T-helper 2 cell treated with Interferon-gamma antibody and Interleukin-4, amounts not matched to agents 5 μg/mL and 100 μg/mL, for 36 hours (primary cell): ENCODE measurements around the gene HS3ST5.
A peak's percentile ranks its signal among the peaks of the same experiment; 100 is the strongest.

Experiments
- DNase-seq: peaks from one replicate; pipeline ENCODE4 v3.0.0; 2021; ENCODE audit warnings: low spot score
- H3K27ac Mint-ChIP-seq: one replicate; pipeline ENCODE4 v1.8.0; 2021; ENCODE audit warnings: mild to moderate bottlenecking, mixed read lengths
- H3K27me3 Mint-ChIP-seq: one replicate; pipeline ENCODE4 v1.8.0; 2021; ENCODE audit warnings: low read depth, mixed read lengths
- H3K36me3 Mint-ChIP-seq: one replicate; pipeline ENCODE4 v1.8.0; 2021; ENCODE audit warnings: low read depth, mixed read lengths
- H3K4me1 Mint-ChIP-seq: one replicate; pipeline ENCODE4 v1.8.0; 2021; ENCODE audit warnings: low read depth, mixed read lengths
- H3K4me3 Mint-ChIP-seq: one replicate; pipeline ENCODE4 v1.8.0; 2022; ENCODE audit warnings: mild to moderate bottlenecking, moderate library complexity, mixed read lengths
- H3K9me3 Mint-ChIP-seq: one replicate; pipeline ENCODE4 v1.8.0; 2021; ENCODE audit warnings: mixed read lengths

Gene HS3ST5

DNA sequence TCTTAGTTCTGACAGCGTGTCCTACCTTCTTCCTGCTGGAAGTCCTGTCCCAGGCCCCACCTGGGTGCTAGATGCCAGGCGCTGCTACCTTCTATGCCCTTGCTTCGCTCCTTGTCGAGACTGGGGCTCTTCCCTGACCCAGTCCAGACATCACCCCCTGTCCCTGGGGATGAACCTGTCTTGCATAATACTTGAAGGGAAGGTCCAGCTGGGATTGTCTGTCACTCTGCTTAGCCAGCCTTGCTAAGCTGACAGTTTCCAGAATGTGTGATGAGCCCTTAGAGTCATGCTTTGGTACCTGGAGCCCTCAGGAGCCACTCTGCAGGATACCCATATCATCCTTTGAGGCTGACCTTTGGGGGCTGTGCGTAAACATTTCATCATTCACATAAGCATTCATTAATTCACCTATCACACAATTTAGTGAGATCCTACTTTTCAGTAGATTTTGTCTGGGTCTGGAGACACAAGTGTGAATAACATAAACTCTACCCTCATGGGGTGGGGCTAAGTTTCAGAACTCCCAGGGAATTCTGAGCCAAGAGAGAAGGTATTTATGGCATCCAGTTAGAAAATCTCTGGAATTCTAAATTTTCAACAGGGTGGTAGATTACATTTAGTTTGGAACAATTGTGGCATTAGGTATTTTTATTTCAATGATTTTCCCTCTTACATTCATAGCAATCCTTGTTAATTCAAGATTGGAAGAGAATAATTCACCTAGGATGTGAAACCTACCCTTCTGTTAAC, 220.7 kb downstream of the HS3ST5 start:
- H3K27ac Mint-ChIP-seq: no peak overlapping the region
- no peaks in the 10 kb centered on the region for H3K36me3 Mint-ChIP-seq
- no peaks in the 10 kb centered on the region for H3K9me3 Mint-ChIP-seq
- no peak for DNase-seq
- no peaks in the 10 kb centered on the region for H3K27me3 Mint-ChIP-seq
- H3K4me3 Mint-ChIP-seq: no peak overlapping the region
- no peaks in the 10 kb centered on the region for H3K4me1 Mint-ChIP-seq

DNA sequence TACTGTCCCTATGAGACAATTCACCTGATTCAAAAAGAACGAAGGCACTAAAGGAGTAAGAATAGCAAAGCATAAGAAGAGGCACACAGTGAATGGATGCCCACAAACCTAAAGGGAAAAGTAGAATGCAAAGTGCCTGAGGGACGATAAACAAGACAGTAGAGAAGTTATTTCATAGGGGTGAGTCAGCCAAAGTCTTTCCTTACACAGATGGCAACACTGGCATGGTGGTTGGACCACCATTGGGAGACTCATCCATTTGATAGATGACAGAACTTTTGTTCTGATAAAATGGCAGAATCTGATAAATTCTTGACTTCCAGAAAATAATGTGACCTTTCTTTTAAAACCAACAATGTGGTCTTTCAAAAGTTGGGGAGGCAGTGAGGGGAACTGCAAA, 223.8 kb downstream of the HS3ST5 start:
- Mint-ChIP-seq H3K36me3 (no peaks in the 10 kb centered on the region), H3K4me3 (no peak overlapping the region), H3K27ac (no peak overlapping the region), H3K27me3 (no peaks in the 10 kb centered on the region), H3K9me3 (no peaks in the 10 kb centered on the region), H3K4me1 (no peaks in the 10 kb centered on the region)
- no peak for DNase-seq

GRCh38 chr6:114115652-114116051, 227.2 kb downstream of the HS3ST5 start:
- no peaks in the 10 kb centered on the region for H3K4me1 Mint-ChIP-seq
- H3K9me3 Mint-ChIP-seq: no peaks in the 10 kb centered on the region
- peaks cover 3% of the 10 kb centered on the region for H3K27me3 Mint-ChIP-seq
- DNase-seq: no peak
- H3K36me3 Mint-ChIP-seq: no peaks in the 10 kb centered on the region
- H3K27ac Mint-ChIP-seq: no peak overlapping the region
- no peak overlapping the region for H3K4me3 Mint-ChIP-seq

- no peak overlapping the region for H3K4me3 Mint-ChIP-seq
- H3K27ac Mint-ChIP-seq: no peak overlapping the region
- no peaks in the 10 kb centered on the region for H3K4me1 Mint-ChIP-seq
- H3K27me3 Mint-ChIP-seq: peaks cover 3% of the 10 kb centered on the region
- no peaks in the 10 kb centered on the region for H3K36me3 Mint-ChIP-seq
- no peaks in the 10 kb centered on the region for H3K9me3 Mint-ChIP-seq
- peak; percentile 18 for DNase-seq
Observed at GRCh38 chr6:114108119-114109002, 234.5 kb downstream of the HS3ST5 start.

DNA sequence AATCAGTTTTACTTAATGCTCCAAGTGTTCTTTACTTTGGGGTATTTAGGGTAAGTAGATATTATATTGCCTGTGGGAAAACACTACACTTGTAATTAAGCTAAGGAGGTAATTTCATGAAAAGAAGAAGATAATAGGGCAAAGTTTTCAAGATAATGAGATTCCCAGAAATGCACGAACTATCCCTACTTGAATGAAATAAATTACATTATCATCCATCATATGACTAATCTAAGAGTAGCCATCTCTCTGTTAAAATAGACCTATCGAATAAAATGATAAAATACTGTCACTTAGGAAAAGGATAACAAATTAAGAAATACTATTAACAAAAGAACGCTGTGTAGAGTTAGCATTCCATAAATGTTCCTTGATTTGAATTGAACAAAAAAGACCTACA, 236.8 kb downstream of the HS3ST5 start:
- no peak overlapping the region for H3K4me3 Mint-ChIP-seq
- no peaks in the 10 kb centered on the region for H3K9me3 Mint-ChIP-seq
- H3K27ac Mint-ChIP-seq: no peak overlapping the region
- H3K27me3 Mint-ChIP-seq: peaks cover 2% of the 10 kb centered on the region
- no peaks in the 10 kb centered on the region for H3K4me1 Mint-ChIP-seq
- H3K36me3 Mint-ChIP-seq: no peaks in the 10 kb centered on the region
- DNase-seq: no peak

GRCh38 chr6:114101255-114101654, 241.6 kb downstream of the HS3ST5 start:
- H3K27ac Mint-ChIP-seq: no peak overlapping the region
- H3K9me3 Mint-ChIP-seq: no peaks in the 10 kb centered on the region
- no peaks in the 10 kb centered on the region for H3K27me3 Mint-ChIP-seq
- no peak for DNase-seq
- H3K36me3 Mint-ChIP-seq: no peaks in the 10 kb centered on the region
- H3K4me1 Mint-ChIP-seq: no peaks in the 10 kb centered on the region
- no peak overlapping the region for H3K4me3 Mint-ChIP-seq

DNA sequence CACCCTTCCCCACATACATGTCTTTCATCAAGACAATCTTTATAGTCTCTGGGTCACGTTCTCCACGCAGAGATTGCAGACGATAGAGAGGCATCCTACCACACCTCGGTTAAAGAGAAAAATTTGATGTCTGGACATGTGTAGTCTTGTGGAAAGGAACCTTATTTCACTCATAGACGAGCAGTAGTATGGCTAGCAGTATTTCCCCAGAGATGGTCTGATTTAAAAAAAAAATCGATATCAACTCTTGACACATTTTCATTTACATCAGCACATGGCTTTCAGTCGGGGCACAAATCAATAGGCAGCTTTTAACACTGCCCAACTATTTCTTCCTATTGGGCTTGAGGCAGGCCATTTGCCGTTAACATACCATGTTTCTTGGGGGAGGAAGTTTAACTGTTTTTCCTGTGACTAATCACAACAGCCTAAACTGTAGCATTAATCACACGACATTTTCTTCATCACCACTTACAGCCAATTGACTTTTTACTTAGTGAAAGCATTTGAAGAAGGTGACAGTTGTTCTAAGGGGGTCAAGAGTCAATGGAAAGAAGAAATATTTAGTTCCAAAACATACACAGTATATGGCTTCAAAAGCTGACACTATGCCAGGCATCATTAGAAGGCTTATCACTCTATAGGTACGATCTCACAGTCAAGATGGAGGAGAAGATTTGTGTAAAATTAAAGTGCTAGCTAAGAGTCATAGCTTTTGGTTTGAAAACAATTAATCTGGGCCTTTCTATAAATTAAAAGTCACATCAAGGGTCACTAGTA, 242.4 kb downstream of the HS3ST5 start:
- H3K4me3 Mint-ChIP-seq: no peak overlapping the region
- no peaks in the 10 kb centered on the region for H3K36me3 Mint-ChIP-seq
- no peaks in the 10 kb centered on the region for H3K4me1 Mint-ChIP-seq
- H3K27ac Mint-ChIP-seq: no peak overlapping the region
- peaks cover 3% of the 10 kb centered on the region for H3K27me3 Mint-ChIP-seq
- DNase-seq: no peak
- H3K9me3 Mint-ChIP-seq: no peaks in the 10 kb centered on the region

GRCh38 chr6:114096561-114097172, 246.2 kb downstream of the HS3ST5 start:
- H3K27ac Mint-ChIP-seq: no peak overlapping the region
- H3K4me1 Mint-ChIP-seq: no peaks in the 10 kb centered on the region
- no peaks in the 10 kb centered on the region for H3K9me3 Mint-ChIP-seq
- no peaks in the 10 kb centered on the region for H3K36me3 Mint-ChIP-seq
- no peak for DNase-seq
- H3K4me3 Mint-ChIP-seq: no peak overlapping the region
- peaks cover 5% of the 10 kb centered on the region for H3K27me3 Mint-ChIP-seq

- H3K36me3 Mint-ChIP-seq: no peaks in the 10 kb centered on the region
- no peak for DNase-seq
- H3K4me3 Mint-ChIP-seq: no peak overlapping the region
- peaks cover 5% of the 10 kb centered on the region for H3K27me3 Mint-ChIP-seq
- no peak overlapping the region for H3K27ac Mint-ChIP-seq
- H3K4me1 Mint-ChIP-seq: no peaks in the 10 kb centered on the region
- no peaks in the 10 kb centered on the region for H3K9me3 Mint-ChIP-seq
Observed at GRCh38 chr6:114092943-114093342, 249.9 kb downstream of the HS3ST5 start.

GRCh38 chr6:114090626-114091025, 252.2 kb downstream of the HS3ST5 start:
- no peaks in the 10 kb centered on the region for H3K4me1 Mint-ChIP-seq
- no peaks in the 10 kb centered on the region for H3K36me3 Mint-ChIP-seq
- no peak for DNase-seq
- no peaks in the 10 kb centered on the region for H3K9me3 Mint-ChIP-seq
- H3K27me3 Mint-ChIP-seq: peaks cover 2% of the 10 kb centered on the region
- H3K4me3 Mint-ChIP-seq: no peak overlapping the region
- no peak overlapping the region for H3K27ac Mint-ChIP-seq

GRCh38 chr6:114087496-114087895, 255.3 kb downstream of the HS3ST5 start:
- Mint-ChIP-seq H3K9me3 (no peaks in the 10 kb centered on the region), H3K27ac (no peak overlapping the region), H3K36me3 (no peaks in the 10 kb centered on the region), H3K4me3 (no peak overlapping the region), H3K4me1 (no peaks in the 10 kb centered on the region), H3K27me3 (peaks cover 2% of the 10 kb centered on the region)
- no peak for DNase-seq

GRCh38 chr6:114085211-114085610, 257.6 kb downstream of the HS3ST5 start:
- no peak overlapping the region for H3K27ac Mint-ChIP-seq
- no peak for DNase-seq
- no peak overlapping the region for H3K4me3 Mint-ChIP-seq
- peaks cover 2% of the 10 kb centered on the region for H3K27me3 Mint-ChIP-seq
- no peaks in the 10 kb centered on the region for H3K36me3 Mint-ChIP-seq
- H3K4me1 Mint-ChIP-seq: no peaks in the 10 kb centered on the region
- no peaks in the 10 kb centered on the region for H3K9me3 Mint-ChIP-seq

DNA sequence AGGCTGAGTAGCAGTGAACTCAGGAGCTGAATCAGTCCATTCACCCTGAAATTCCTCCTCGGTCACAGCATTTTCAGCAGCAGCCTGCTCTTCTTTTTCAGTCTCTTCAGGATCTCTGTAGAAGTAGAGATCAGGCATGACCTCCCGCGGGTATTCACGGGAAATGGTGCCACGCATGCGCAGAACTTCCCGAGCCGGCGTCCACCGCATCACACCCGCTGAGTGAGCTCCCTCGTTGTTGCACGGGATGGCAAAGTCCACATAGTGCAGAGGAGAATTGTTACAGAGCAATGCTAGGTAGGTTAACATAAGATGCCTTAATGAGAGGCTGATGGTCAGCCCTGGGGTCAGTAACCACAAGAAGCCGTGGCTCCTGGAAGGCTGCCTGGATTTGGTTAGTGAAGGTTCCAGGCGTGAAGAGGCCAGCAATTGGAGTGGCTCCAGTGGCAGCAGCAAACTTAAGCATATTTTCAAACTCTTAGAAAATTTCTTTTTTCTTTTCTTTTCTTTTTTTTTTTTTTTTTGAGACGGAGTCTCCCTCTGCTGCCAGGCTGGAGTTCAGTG, 258.4 kb downstream of the HS3ST5 start:
- Mint-ChIP-seq H3K4me3 (no peak overlapping the region), H3K36me3 (no peaks in the 10 kb centered on the region), H3K27ac (no peak overlapping the region), H3K9me3 (no peaks in the 10 kb centered on the region), H3K27me3 (peaks cover 2% of the 10 kb centered on the region), H3K4me1 (no peaks in the 10 kb centered on the region)
- no peak for DNase-seq
